Esophagus squamous epithelium (tissue), 4 donors: ENCODE data around the gene ERP44.

ENCODE experiments used
- POLR2A ChIP-seq, 4 donors: fragments of 450-650 bp; IDR thresholded peaks; one replicate each; pipeline ENCODE4 v1.6.1; 2017; ENCODE audit warnings: antibody characterized with exemption in 4 of 4, mild to moderate bottlenecking in 4 of 4, moderate library complexity in 3 of 4
- TF ChIP-seq, protein P1 (sequence below), 6 experiments: fragments of 450-650 bp in 4 of 6; fragments of 200-600 bp in 2 of 6; sonication (generic) in 2 of 6; IDR thresholded peaks; one replicate each; pipeline ENCODE4 v1.5.1; 2016 to 2019; ENCODE audit warnings: antibody characterized with exemption in 6 of 6, mild to moderate bottlenecking in 4 of 6, moderate library complexity in 4 of 6

DNA sequence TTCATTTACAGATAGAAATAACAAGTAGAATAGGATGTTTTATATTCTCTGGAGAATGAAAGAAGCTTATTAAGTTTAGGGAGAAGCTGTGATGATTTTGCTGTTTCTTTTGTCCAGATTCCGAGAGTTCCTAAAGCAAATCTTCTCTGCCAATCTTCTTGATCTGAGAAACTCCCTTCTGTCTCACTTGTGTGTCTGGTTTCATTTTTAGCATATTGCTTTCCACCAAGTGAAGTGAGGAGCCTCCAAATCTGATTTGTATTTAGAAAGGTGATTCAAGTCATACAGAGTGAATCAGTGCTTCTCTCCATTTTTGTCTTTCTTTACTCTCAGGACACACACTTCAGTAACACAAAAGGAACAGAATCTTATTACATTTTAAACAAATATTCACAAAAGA is 144.0 kb downstream of the ERP44 start:
- TF ChIP-seq, protein P1, sequence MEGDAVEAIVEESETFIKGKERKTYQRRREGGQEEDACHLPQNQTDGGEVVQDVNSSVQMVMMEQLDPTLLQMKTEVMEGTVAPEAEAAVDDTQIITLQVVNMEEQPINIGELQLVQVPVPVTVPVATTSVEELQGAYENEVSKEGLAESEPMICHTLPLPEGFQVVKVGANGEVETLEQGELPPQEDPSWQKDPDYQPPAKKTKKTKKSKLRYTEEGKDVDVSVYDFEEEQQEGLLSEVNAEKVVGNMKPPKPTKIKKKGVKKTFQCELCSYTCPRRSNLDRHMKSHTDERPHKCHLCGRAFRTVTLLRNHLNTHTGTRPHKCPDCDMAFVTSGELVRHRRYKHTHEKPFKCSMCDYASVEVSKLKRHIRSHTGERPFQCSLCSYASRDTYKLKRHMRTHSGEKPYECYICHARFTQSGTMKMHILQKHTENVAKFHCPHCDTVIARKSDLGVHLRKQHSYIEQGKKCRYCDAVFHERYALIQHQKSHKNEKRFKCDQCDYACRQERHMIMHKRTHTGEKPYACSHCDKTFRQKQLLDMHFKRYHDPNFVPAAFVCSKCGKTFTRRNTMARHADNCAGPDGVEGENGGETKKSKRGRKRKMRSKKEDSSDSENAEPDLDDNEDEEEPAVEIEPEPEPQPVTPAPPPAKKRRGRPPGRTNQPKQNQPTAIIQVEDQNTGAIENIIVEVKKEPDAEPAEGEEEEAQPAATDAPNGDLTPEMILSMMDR (IDR thresholded peaks at IDR 0.05) = no peak
- TF ChIP-seq POLR2A (IDR thresholded peaks at IDR 0.05) = no peak
